Heart left ventricle (tissue), 16 donors: Measurements from ENCODE around the gene NIPAL3. TPM values are rescaled to one million over a fixed set of nuclear protein-coding genes. Genes with fewer than 3 reads are reported as not detected.

Source experiments
- ATAC-seq, 4 donors: fragments of 200-7000 bp; cut with Tn5 transposase; one replicate each; pipeline ENCODE4 v1.9.1; 2020 to 2022; ENCODE audit warnings: moderate library complexity in 4 of 4, mild to moderate bottlenecking in 3 of 4, moderate number of reproducible peaks in 1 of 4
- DNase-seq, 5 donors: peaks; one replicate each; pipeline ENCODE4 v3.0.0-alpha.2; 2020
- H3K27ac ChIP-seq, 12 donors: fragments of 200-600 bp; sonication (generic) in 4 of 12; one replicate each; pipeline versions ENCODE4 v1.5.0 to v1.8.0; 2016 to 2022; ENCODE audit warnings: mild to moderate bottlenecking in 2 of 12
- H3K27me3 ChIP-seq, 9 donors: fragments of 200-600 bp; sonication (generic) in 2 of 9; one replicate each; pipeline versions ENCODE4 v1.5.1 to v1.8.0; 2016 to 2022; ENCODE audit warnings: mild to moderate bottlenecking in 3 of 9
- H3K36me3 ChIP-seq, 9 donors: fragments of 200-600 bp; sonication (generic) in 2 of 9; one replicate each; pipeline versions ENCODE4 v1.5.0 to v1.8.0; 2018 to 2022; ENCODE audit warnings: mild to moderate bottlenecking in 2 of 9
- H3K4me1 ChIP-seq, 12 donors: fragments of 200-600 bp; sonication (generic) in 4 of 12; one replicate each; pipeline versions ENCODE4 v1.5.0 to v1.8.0; 2016 to 2022; ENCODE audit warnings: mild to moderate bottlenecking in 3 of 12
- H3K4me3 ChIP-seq, 12 donors: fragments of 200-600 bp; sonication (generic) in 4 of 12; one replicate each; pipeline versions ENCODE4 v1.5.0 to v1.8.0; 2017 to 2022; ENCODE audit warnings: mild to moderate bottlenecking in 9 of 12, moderate library complexity in 4 of 12
- H3K9me3 ChIP-seq, 12 donors: fragments of 200-600 bp; sonication (generic) in 4 of 12; one replicate each; pipeline versions ENCODE4 v1.5.0 to v1.8.0; 2016 to 2022; ENCODE audit warnings: mild to moderate bottlenecking in 1 of 12
- POLR2A ChIP-seq, 2 donors: fragments of 450-650 bp; IDR thresholded peaks; one replicate each; pipeline ENCODE4 v1.6.1; 2017; ENCODE audit warnings: antibody characterized with exemption in 2 of 2, mild to moderate bottlenecking in 2 of 2, moderate library complexity in 2 of 2
- WGBS, 4 donors: extraction: QIAGEN DNeasy Blood & Tissue Kit in 2 of 4; methylation state at CpG; one replicate each; pipeline versions ENCODE4 v1.1.5 to v1.1.7; 2013 to 2018; 5-methylcytosine and 5-hydroxymethylcytosine counted together
- intact Hi-C, 10 donors: fragments of 100-400 bp; cut with DNase I; formaldehyde crosslinking; loops; one replicate each; pipeline versions ENCODE4 v1.11.1 to v1.14.2; 2022
- polyA plus RNA-seq, 2 donors: library from polyadenylated mRNA; stranded (reverse); fragments of 200-250 nt; gene quantifications; one replicate each; pipeline ENCODE4 v1.2.3, GENCODE V29; 2013
- total RNA-seq, 9 donors: library from RNA; depleted of rRNA in 2 of 9; stranded (reverse); fragments of >200 nt in 2 of 9; fragmentation: NEBNext Ultra II Directional in 3 of 9; extraction: Animal tissue kit (Norgen Biotek cat#: 25700) in 3 of 9; gene quantifications; one replicate each; pipeline versions ENCODE4 v1.1.0 to v1.2.4, GENCODE V29; 2016 to 2023
- TF ChIP-seq, protein P1 (sequence below), 12 donors: fragments of 200-600 bp; sonication (generic) in 4 of 12; IDR thresholded peaks; one replicate each; pipeline versions ENCODE4 v1.5.0 to v1.8.0; 2018 to 2022; ENCODE audit warnings: antibody characterized with exemption in 12 of 12, mild to moderate bottlenecking in 5 of 12
- donor health status: ischemic (EF 13 %, LVEDD 7.1; RV severe dilation, severe dysfunction).
- donor health status: healthy with polysubstance abuse.
- donor health status: DM: no; HTN: yes; CAD: no.
- donor health status: DM: no; HTN: no; CAD: no.
- donor health status: ischemic (EF 25% LVEDD 6.9; RV normal size, moderate dysfunction).
- donor health status: ischemic (EF 25% LVEDD 5.7; RV mildly dilated, moderate dysfunction).
- donor health status: healthy.
- donor health status: DM: yes; HTN: yes; CAD: no.
- donor health status: ischemic (EF 35%, LVEDD 5.7; RV mildly dilated, moderate dysfunction).
- donor health status: nonischemic (EF 11% LVEDD 7.7; RV severe dilation, severe dysfunction).
- donor health status: DM: yes; HTN: yes; CAD: no.
- donor health status: PGD.
- donor health status: ischemic (EF 29% LVEDD 5.4; RV normal size, mild dysfunction).
- donor health status: nonischemic (EF 23%, LVEDD 6.1; RV moderate dilation, normal function).

NIPAL3 gene
- total and polyA plus RNA-seq, 11 donors, result 9.8 to 48.3 (median 27.8) TPM

GRCh38 chr1:24406788-24407187 lies 8.8 kb upstream of the NIPAL3 start:
- intact Hi-C loops, result no loop called here
- Histone ChIP-seq H3K27me3 (no peaks in the 10 kb centered on the region), H3K4me3 (no peak overlapping the region), H3K27ac (no peak overlapping the region), H3K4me1 (no peaks in the 10 kb centered on the region), H3K9me3 (peaks cover 0 to 12% (median 0%) of the 10 kb centered on the region in 12 donors), H3K36me3 (no peaks in the 10 kb centered on the region)
- ATAC-seq (no peak), DNase-seq (no peak)
- WGBS, 4 donors, result 89 to 99% (median 94%) methylated on average over 1 of the region's 1 CpG
- TF ChIP-seq, protein P1, sequence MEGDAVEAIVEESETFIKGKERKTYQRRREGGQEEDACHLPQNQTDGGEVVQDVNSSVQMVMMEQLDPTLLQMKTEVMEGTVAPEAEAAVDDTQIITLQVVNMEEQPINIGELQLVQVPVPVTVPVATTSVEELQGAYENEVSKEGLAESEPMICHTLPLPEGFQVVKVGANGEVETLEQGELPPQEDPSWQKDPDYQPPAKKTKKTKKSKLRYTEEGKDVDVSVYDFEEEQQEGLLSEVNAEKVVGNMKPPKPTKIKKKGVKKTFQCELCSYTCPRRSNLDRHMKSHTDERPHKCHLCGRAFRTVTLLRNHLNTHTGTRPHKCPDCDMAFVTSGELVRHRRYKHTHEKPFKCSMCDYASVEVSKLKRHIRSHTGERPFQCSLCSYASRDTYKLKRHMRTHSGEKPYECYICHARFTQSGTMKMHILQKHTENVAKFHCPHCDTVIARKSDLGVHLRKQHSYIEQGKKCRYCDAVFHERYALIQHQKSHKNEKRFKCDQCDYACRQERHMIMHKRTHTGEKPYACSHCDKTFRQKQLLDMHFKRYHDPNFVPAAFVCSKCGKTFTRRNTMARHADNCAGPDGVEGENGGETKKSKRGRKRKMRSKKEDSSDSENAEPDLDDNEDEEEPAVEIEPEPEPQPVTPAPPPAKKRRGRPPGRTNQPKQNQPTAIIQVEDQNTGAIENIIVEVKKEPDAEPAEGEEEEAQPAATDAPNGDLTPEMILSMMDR (IDR thresholded peaks at IDR 0.05), result no peak
- TF ChIP-seq POLR2A (IDR thresholded peaks at IDR 0.05), result no peak

DNA sequence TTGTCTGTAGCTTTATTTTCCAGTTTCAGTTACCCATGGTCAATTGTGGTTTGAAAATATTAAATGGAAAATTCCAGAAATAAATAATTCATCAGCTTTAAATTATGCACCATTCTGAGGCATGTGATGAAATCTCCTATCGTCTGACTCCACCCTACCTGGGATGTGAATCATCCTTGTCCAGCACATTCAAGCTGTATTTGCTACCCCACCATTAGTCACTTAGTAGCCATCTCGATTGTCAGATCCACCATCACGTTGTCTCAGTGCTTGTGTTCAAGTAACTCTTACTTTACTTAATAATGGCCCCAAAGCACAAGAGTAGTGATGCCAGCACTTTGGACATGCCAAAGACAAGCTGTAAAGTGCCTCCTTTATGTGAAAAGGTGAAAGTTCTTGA lies 6.1 kb upstream of the NIPAL3 start:
- DNase-seq (no peak), ATAC-seq (no peak)
- WGBS, 4 donors, result 84 to 87% (median 85%) methylated on average over 3 of the region's 3 CpGs
- Histone ChIP-seq H3K4me3 (no peak overlapping the region), H3K36me3 (no peaks in the 10 kb centered on the region), H3K27me3 (no peaks in the 10 kb centered on the region), H3K9me3 (peaks cover 0 to 12% (median 0%) of the 10 kb centered on the region in 12 donors), H3K27ac (no peak overlapping the region), H3K4me1 (peaks cover 0 to 12% (median 8%) of the 10 kb centered on the region in 12 donors)
- TF ChIP-seq POLR2A (IDR thresholded peaks at IDR 0.05), result no peak
- TF ChIP-seq, protein P1 (IDR thresholded peaks at IDR 0.05), result no peak
- intact Hi-C loops, result no loop called here

GRCh38 chr1:24410750-24411149 lies 4.9 kb upstream of the NIPAL3 start:
- no peaks in the 10 kb centered on the region for H3K36me3 ChIP-seq
- WGBS, 4 donors, result 91 to 96% (median 95%) methylated on average over 7 of the region's 7 CpGs
- TF ChIP-seq, protein P1 (IDR thresholded peaks at IDR 0.05), result no peak
- TF ChIP-seq POLR2A (IDR thresholded peaks at IDR 0.05), result no peak
- H3K4me3 ChIP-seq, result no peak overlapping the region
- H3K27ac ChIP-seq, result no peak overlapping the region
- peaks cover 0 to 12% (median 0%) of the 10 kb centered on the region in 12 donors for H3K9me3 ChIP-seq
- H3K4me1 ChIP-seq, result peaks cover 0 to 17% (median 13%) of the 10 kb centered on the region in 12 donors
- intact Hi-C loops, result loop anchor here in 6 of 10 donors (10.0 kb wide), 4 partner anchors 94 to 234 kb away; partner anchors contain the start of genes RCAN3 (in 2 of the 6) and SRRM1 (in 1 of the 6)
- H3K27me3 ChIP-seq, result no peaks in the 10 kb centered on the region
- DNase-seq (no peak), ATAC-seq (no peak)

- intact Hi-C loops, result loop anchor here in 6 of 10 donors (10.0 kb wide), 4 partner anchors 93 to 233 kb away; partner anchors contain the start of genes RCAN3 (in 2 of the 6) and SRRM1 (in 1 of the 6)
- WGBS, 4 donors, result 82 to 87% (median 85%) methylated on average over 6 of the region's 6 CpGs
These were observed 3.6 kb upstream of the NIPAL3 start for GRCh38 chr1:24411963-24412362.

More at GRCh38 chr1:24411963-24412362, 3.6 kb upstream of the NIPAL3 start:
- no peak for ATAC-seq
- no peak overlapping the region for H3K27ac ChIP-seq
- H3K4me1 ChIP-seq, result peaks cover 0 to 26% (median 22%) of the 10 kb centered on the region in 12 donors
- no peak overlapping the region for H3K4me3 ChIP-seq
- peaks cover 0 to 12% (median 0%) of the 10 kb centered on the region in 12 donors for H3K9me3 ChIP-seq
- no peak for DNase-seq
- H3K27me3 ChIP-seq, result no peaks in the 10 kb centered on the region
- no peak for TF ChIP-seq POLR2A (IDR thresholded peaks at IDR 0.05)
- TF ChIP-seq, protein P1 (IDR thresholded peaks at IDR 0.05), result no peak
- no peaks in the 10 kb centered on the region for H3K36me3 ChIP-seq
